A673 (cell line): ENCODE data around the gene HDAC4.

Experiments used
- CTCF ChIP-seq: fragments of 300-800, 200-600 bp; sonication (generic); conservative IDR thresholded peaks from 2 replicates; pipeline ENCODE4 v1.5.1; 2017; ENCODE audit warnings: low read depth, mild to moderate bottlenecking, antibody characterized with exemption, low read length, moderate library complexity, mixed read lengths
- EZH2 ChIP-seq: fragments of 200-600 bp; sonication (generic); IDR thresholded peaks from 2 replicates; pipeline ENCODE4 v1.6.1; 2017; ENCODE audit warnings: borderline replicate concordance, low read depth, mild to moderate bottlenecking, mixed read lengths, antibody characterized with exemption, low read length; ENCODE audit not compliant: poor library complexity, severe bottlenecking

- TF ChIP-seq CTCF (no peak), EZH2 (no peak)
Measured at GRCh38 chr2:239263669-239264491, 136.9 kb downstream of the HDAC4 start.
